SK-N-SH (cell line): ENCODE data around the gene NAP1L5. TPM values are rescaled to one million over a fixed set of nuclear protein-coding genes. Genes with fewer than 3 reads are reported as not detected.
A peak's percentile ranks its signal among the peaks of the same experiment; 100 is the strongest.

ENCODE experiments used
- CTCF ChIA-PET: fragments of 300-600, 350-600 bp; formaldehyde crosslinking; extraction: SDS; loops from one replicate; lab custom pipeline; 2021; lab: Yijun Ruan, JAX
- POLR2A ChIA-PET: fragments of 350-600 bp; sonication (Branson Sonifier 250); formaldehyde crosslinking; extraction: SDS; loops from one replicate; lab custom pipeline; 2020; ENCODE audit warnings: antibody characterized with exemption, inconsistent platforms; lab: Yijun Ruan, JAX
- DNase-seq: peaks from one replicate; pipeline ENCODE4 v3.0.0; 2012
- H2AFZ ChIP-seq: fragments of 200-600 bp; sonication (generic); 2 replicates; pipeline ENCODE4 v1.8.1; 2016; ENCODE audit warnings: antibody characterized with exemption, mild to moderate bottlenecking, low read depth
- H3F3A ChIP-seq: fragments of 200-600 bp; sonication (generic); replicated peaks from 2 replicates; pipeline ENCODE3; 2016; ENCODE audit warnings: antibody characterized with exemption, mild to moderate bottlenecking; ENCODE audit not compliant: insufficient read depth
- H3K27ac ChIP-seq, 2 experiments: fragments of 200-500 bp in 1 of 2; fragments of 200-600 bp in 1 of 2; sonication (Bioruptor generic) in 1 of 2; sonication (generic), shearing (Covaris generic) in 1 of 2; 2 replicates each; pipeline versions ENCODE4 v1.5.1 to v1.6.1; 2014 to 2016; ENCODE audit warnings: low read depth in 2 of 2, inconsistent platforms in 1 of 2, low read length in 1 of 2, mild to moderate bottlenecking in 1 of 2, mixed read lengths in 1 of 2
- H3K27me3 ChIP-seq: fragments of 200-600 bp; sonication (generic), shearing (Covaris generic); 2 replicates; pipeline ENCODE4 v1.6.1; 2016; ENCODE audit warnings: mixed run types; ENCODE audit not compliant: insufficient read depth
- H3K36me3 ChIP-seq, 2 experiments: fragments of 200-500 bp in 1 of 2; fragments of 200-600 bp in 1 of 2; sonication (Bioruptor generic) in 1 of 2; sonication (generic) in 1 of 2; replicated peaks in 1 of 2; 2 replicates each; pipeline versions ENCODE3 to v1.5.1; 2014 to 2016; ENCODE audit warnings: low read length in 1 of 2, mild to moderate bottlenecking in 1 of 2; ENCODE audit not compliant: insufficient read depth in 2 of 2, control insufficient read depth in 1 of 2
- H3K4me1 ChIP-seq, 2 experiments: fragments of 200-500 bp in 1 of 2; fragments of 200-600 bp in 1 of 2; sonication (Bioruptor generic) in 1 of 2; sonication (generic), shearing (Covaris generic) in 1 of 2; 2 replicates each; pipeline versions ENCODE4 v1.5.1 to v1.6.1; 2014 to 2016; ENCODE audit warnings: low read depth in 1 of 2, low read length in 1 of 2, mixed run types in 1 of 2; ENCODE audit not compliant: insufficient read depth in 2 of 2, control insufficient read depth in 1 of 2
- H3K4me2 ChIP-seq: fragments of 200-600 bp; sonication (generic), shearing (Covaris generic); 2 replicates; pipeline ENCODE4 v1.6.1; 2017; ENCODE audit warnings: mixed run types
- H3K4me3 ChIP-seq, 2 experiments: fragments of 200-500 bp in 1 of 2; fragments of 200-600 bp in 1 of 2; sonication (Bioruptor generic) in 1 of 2; sonication (generic), shearing (Covaris generic) in 1 of 2; 2 replicates each; pipeline versions ENCODE4 v1.5.1 to v1.8.1; 2014 to 2016; ENCODE audit warnings: low read depth in 2 of 2, inconsistent platforms in 1 of 2, low read length in 1 of 2, mild to moderate bottlenecking in 1 of 2, mixed read lengths in 1 of 2, moderate library complexity in 1 of 2
- H3K79me2 ChIP-seq: fragments of 200-600 bp; sonication (generic); 2 replicates; pipeline ENCODE4 v1.8.1; 2017; ENCODE audit warnings: mild to moderate bottlenecking; ENCODE audit not compliant: insufficient read depth
- H3K9ac ChIP-seq: fragments of 200-600 bp; sonication (generic); 2 replicates; pipeline ENCODE4 v1.6.1; 2017; ENCODE audit warnings: mixed run types
- H3K9me2 ChIP-seq: fragments of 200-600 bp; sonication (generic); 2 replicates; pipeline ENCODE4 v1.6.1; 2017; ENCODE audit warnings: mixed run types
- H3K9me3 ChIP-seq: fragments of 200-600 bp; sonication (generic); 2 replicates; pipeline ENCODE4 v1.6.1; 2017; ENCODE audit warnings: mixed run types, mild to moderate bottlenecking, moderate library complexity
- H4K20me1 ChIP-seq: fragments of 200-600 bp; sonication (generic); 2 replicates; pipeline ENCODE4 v1.6.1; 2017; ENCODE audit warnings: mild to moderate bottlenecking, mixed run types; ENCODE audit not compliant: insufficient read depth
- CHD2 ChIP-seq: fragments of 150-350 bp; IDR thresholded peaks from 2 replicates; pipeline ENCODE4 v1.6.1; 2018; ENCODE audit warnings: low read length; ENCODE audit not compliant: partially characterized antibody
- FOSL2 ChIP-seq: IDR thresholded peaks from 2 replicates; pipeline ENCODE4 v1.4.0; 2012; ENCODE audit warnings: low read depth, mild to moderate bottlenecking, moderate library complexity, borderline replicate concordance
- FOXJ3 ChIP-seq: sonication (generic); formaldehyde crosslinking; IDR thresholded peaks from 2 replicates; pipeline ENCODE4 v1.5.1; 2020; ENCODE audit warnings: mild to moderate bottlenecking, missing genetic modification reagents
- IRF3 ChIP-seq: fragments of 150-350 bp; IDR thresholded peaks from 2 replicates; pipeline ENCODE4 v1.6.1; 2016; ENCODE audit warnings: mild to moderate bottlenecking, low read depth, low read length
- JUND ChIP-seq: IDR thresholded peaks from 2 replicates; pipeline ENCODE4 v1.4.0; 2012
- NRF1 ChIP-seq: IDR thresholded peaks from 2 replicates; pipeline ENCODE4 v1.6.1; 2012; ENCODE audit warnings: low read depth, mild to moderate bottlenecking, low read length
- RAD21 ChIP-seq: IDR thresholded peaks from 2 replicates; pipeline ENCODE4 v1.6.1; 2012; ENCODE audit warnings: mild to moderate bottlenecking, low read length
- RCOR1 ChIP-seq: fragments of 150-350 bp; IDR thresholded peaks from 2 replicates; pipeline ENCODE4 v1.6.1; 2017; ENCODE audit warnings: antibody characterized with exemption, low read length
- RXRA ChIP-seq: IDR thresholded peaks from 2 replicates; pipeline ENCODE4 v1.4.0; 2012; ENCODE audit warnings: low read depth, mild to moderate bottlenecking, borderline replicate concordance
- YY1 ChIP-seq: IDR thresholded peaks from 2 replicates; pipeline ENCODE4 v1.4.0; 2012; ENCODE audit warnings: low read depth, mild to moderate bottlenecking
- WGBS: methylation state at CpG from one replicate; pipeline ENCODE4 v1.1.6; 2017; ENCODE audit warnings: low lambda C conversion rate; 5-methylcytosine and 5-hydroxymethylcytosine counted together
- polyA plus RNA-seq, 3 experiments: library from polyadenylated mRNA; depleted of rRNA; stranded (reverse); fragments of >200 nt; gene quantifications; 2 replicates each; pipeline ENCODE4 v1.2.3, GENCODE V29; 2012
- TF ChIP-seq, protein P1 (sequence below): fragments of 200-600 bp; sonication (generic); IDR thresholded peaks from 2 replicates; pipeline ENCODE4 v1.6.1; 2017; ENCODE audit warnings: antibody characterized with exemption, mild to moderate bottlenecking, moderate library complexity

NAP1L5 gene
- polyA plus RNA-seq, 1 of the 3 experiments (the other 2 are of a cell fraction), result 7.5 TPM

DNA sequence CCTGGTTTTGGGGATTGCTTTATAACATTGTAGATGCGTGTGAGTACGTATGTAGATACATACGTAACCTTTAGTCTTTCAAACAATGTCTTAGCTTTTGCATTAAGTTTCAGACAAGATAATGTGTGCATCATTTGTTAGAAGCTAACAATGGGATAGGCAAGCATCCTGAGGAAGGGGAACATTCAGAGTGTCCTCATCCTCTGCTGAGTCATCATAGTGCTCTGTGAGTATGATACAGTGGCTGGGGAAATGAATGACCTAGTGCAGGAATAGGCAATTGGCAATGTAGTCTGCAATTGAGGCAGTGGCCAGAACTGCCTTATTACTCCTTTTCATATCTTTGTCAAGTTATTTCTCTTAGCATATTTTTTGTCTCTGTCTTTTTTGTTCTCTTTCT lies 7.3 kb downstream of the NAP1L5 start (continued):
- TF ChIP-seq, protein P1, sequence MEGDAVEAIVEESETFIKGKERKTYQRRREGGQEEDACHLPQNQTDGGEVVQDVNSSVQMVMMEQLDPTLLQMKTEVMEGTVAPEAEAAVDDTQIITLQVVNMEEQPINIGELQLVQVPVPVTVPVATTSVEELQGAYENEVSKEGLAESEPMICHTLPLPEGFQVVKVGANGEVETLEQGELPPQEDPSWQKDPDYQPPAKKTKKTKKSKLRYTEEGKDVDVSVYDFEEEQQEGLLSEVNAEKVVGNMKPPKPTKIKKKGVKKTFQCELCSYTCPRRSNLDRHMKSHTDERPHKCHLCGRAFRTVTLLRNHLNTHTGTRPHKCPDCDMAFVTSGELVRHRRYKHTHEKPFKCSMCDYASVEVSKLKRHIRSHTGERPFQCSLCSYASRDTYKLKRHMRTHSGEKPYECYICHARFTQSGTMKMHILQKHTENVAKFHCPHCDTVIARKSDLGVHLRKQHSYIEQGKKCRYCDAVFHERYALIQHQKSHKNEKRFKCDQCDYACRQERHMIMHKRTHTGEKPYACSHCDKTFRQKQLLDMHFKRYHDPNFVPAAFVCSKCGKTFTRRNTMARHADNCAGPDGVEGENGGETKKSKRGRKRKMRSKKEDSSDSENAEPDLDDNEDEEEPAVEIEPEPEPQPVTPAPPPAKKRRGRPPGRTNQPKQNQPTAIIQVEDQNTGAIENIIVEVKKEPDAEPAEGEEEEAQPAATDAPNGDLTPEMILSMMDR, result no peak
- TF ChIP-seq IRF3 (no peak), RAD21 (no peak), YY1 (no peak)
- TF ChIP-seq, all 33 proteins: peak for 2

- Histone ChIP-seq H3K4me3 (no peak overlapping the region), H3K4me2 (no peak overlapping the region), H3K36me3 (peaks cover 3 to 31% of the 10 kb centered on the region in 2 experiments), H4K20me1 (no peaks in the 10 kb centered on the region), H3K9ac (no peak overlapping the region), H2AFZ (no peak overlapping the region), H3K9me3 (no peaks in the 10 kb centered on the region), H3F3A (no peaks in the 10 kb centered on the region), H3K79me2 (no peaks in the 10 kb centered on the region), H3K27me3 (no peaks in the 10 kb centered on the region), H3K9me2 (no peaks in the 10 kb centered on the region), H3K4me1 (no peaks in the 10 kb centered on the region), H3K27ac (no peak overlapping the region)
- POLR2A ChIA-PET, result no interaction called here
- no peak for DNase-seq
- no peak for TF ChIP-seq JUND
- no peak for TF ChIP-seq CHD2
- no peak for TF ChIP-seq NRF1
- no peak for TF ChIP-seq RXRA
- TF ChIP-seq RCOR1, result no peak
- no peak for TF ChIP-seq IRF3
- TF ChIP-seq YY1, result no peak
- CTCF ChIA-PET, result interaction anchor here (0.8 kb wide), 1 partner anchor 8 kb away, joined by 3 read pairs; no protein-coding TSS in a partner anchor
- 78% methylated on average over 5 of the region's 5 CpGs for WGBS
These were observed 16.4 kb downstream of the NAP1L5 start for GRCh38 chr4:88681209-88681608.

- TF ChIP-seq FOXJ3 (CRISPR knock-in tag) (no peak), FOSL2 (peak; percentile 6; the same call in 1 of the 2 replicates)
- H2AFZ ChIP-seq, result no peak overlapping the region
- H3K27ac ChIP-seq, result peak overlapping the region in 1 of 2 experiments; percentile 41; a peak in 1 of 4 replicates
- no peak overlapping the region for H3K4me3 ChIP-seq
- CTCF ChIA-PET, result no interaction called here
- no peaks in the 10 kb centered on the region for H3K9me3 ChIP-seq
- peaks cover under 1 to 31% of the 10 kb centered on the region in 2 experiments for H3K36me3 ChIP-seq
- no peaks in the 10 kb centered on the region for H3K79me2 ChIP-seq
- H3K9me2 ChIP-seq, result no peaks in the 10 kb centered on the region
- no peak for DNase-seq
- no peaks in the 10 kb centered on the region for H4K20me1 ChIP-seq
- H3K4me2 ChIP-seq, result no peak overlapping the region
- no peaks in the 10 kb centered on the region for H3K27me3 ChIP-seq
- WGBS, result 68% methylated on average over 2 of the region's 2 CpGs
- H3F3A ChIP-seq, result peaks cover 5% of the 10 kb centered on the region
- H3K9ac ChIP-seq, result no peak overlapping the region
- H3K4me1 ChIP-seq, result no peaks in the 10 kb centered on the region; a peak in 2 of 4 replicates
- POLR2A ChIA-PET, result no interaction called here
These were observed 22.1 kb downstream of the NAP1L5 start for GRCh38 chr4:88675543-88675942.
